ENCODE results near the gene OR51E2.

Gene OR51E2

DNA sequence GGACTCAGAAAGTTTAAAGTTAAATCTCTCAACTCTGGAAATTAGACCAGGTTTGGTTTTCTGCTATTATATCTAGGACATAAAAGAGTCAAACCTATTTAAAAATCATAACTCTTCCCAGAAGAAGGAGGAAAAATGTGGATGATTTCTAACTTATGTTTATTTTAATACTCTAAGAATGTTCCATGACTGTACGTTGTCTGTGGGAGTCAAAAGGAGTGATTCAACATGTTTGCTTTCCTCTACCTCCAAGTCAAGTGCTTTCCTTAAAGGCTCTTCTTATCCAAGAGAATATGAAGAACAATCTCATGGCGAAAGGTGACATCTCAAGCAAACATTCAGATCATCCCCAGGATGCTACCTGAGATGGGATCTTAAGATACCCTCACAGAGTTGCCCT lies 32.2 kb downstream of the OR51E2 start:
- no peak overlapping the region for H3K27ac ChIP-seq
- POLR2A ChIA-PET (ENCODE audit: low non-redundant PET) = no interaction called here
- CTCF ChIA-PET = no interaction called here
- no peak for DNase-seq (ENCODE audit: low spot score)
- TF ChIP-seq CTCF (conservative IDR thresholded peaks at IDR 0.05; ENCODE audit: low read depth) = no peak

- TF ChIP-seq CTCF (conservative IDR thresholded peaks at IDR 0.05; ENCODE audit: low read depth) = no peak
- ChIA-PET POLR2A (ENCODE audit: low non-redundant PET) (no interaction called here), CTCF (no interaction called here)
- no peak overlapping the region for H3K27ac ChIP-seq
- DNase-seq (ENCODE audit: low spot score) = no peak
Observed at GRCh38 chr11:4664786-4665185, 32.9 kb downstream of the OR51E2 start.

DNA sequence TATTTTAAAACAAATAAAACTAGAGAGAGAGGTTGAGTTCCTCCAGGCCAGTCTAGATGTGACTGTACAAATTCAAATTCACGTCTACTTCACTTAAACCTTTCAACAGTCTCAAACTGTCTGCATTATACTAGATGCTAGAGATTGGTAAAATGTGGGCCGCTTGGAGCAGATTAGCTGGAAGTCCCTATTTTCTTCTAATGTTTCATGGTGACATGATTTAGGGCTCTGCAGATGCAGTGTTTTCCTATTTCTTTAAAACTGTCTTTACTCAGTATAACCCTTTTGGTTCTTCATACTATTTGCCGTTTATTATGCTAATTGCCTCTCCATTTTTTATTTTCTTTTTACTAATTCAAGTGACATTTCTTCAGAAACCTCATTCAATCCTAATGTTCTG lies 33.5 kb downstream of the OR51E2 start:
- no peak overlapping the region for H3K27ac ChIP-seq
- ChIA-PET CTCF (no interaction called here), POLR2A (ENCODE audit: low non-redundant PET) (no interaction called here)
- no peak for TF ChIP-seq CTCF (conservative IDR thresholded peaks at IDR 0.05; ENCODE audit: low read depth)
- no peak for DNase-seq (ENCODE audit: low spot score)

DNA sequence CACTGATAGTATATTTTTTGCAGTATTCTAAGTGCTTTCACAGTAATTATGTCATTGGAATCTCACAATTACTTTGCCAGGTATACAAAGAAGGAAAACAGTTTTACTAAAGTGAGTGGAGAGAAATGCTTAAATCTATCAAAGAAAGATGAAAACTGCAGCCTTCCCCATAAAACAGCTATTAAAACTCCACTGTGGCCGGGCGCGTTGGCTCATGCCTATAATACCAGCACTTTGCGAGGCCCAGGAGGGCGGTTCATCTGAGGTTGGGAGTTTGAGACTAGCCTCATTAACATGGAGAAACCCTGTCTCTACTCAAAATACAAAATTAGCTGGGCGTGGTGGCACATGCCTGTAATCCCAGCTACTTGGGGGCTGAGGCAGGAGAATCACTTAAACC lies 34.8 kb downstream of the OR51E2 start:
- CTCF ChIA-PET = no interaction called here
- POLR2A ChIA-PET (ENCODE audit: low non-redundant PET) = no interaction called here
- DNase-seq (ENCODE audit: low spot score) = no peak
- H3K27ac ChIP-seq = no peak overlapping the region
- no peak for TF ChIP-seq CTCF (conservative IDR thresholded peaks at IDR 0.05; ENCODE audit: low read depth)

GRCh38 chr11:4658629-4659445 lies 38.8 kb downstream of the OR51E2 start:
- DNase-seq (ENCODE audit: low spot score) = no peak
- POLR2A ChIA-PET (ENCODE audit: low non-redundant PET) = no interaction called here
- CTCF ChIA-PET = no interaction called here
- TF ChIP-seq CTCF (conservative IDR thresholded peaks at IDR 0.05; ENCODE audit: low read depth) = no peak
- no peak overlapping the region for H3K27ac ChIP-seq

GRCh38 chr11:4654635-4655369 lies 42.9 kb downstream of the OR51E2 start:
- no peak overlapping the region for H3K27ac ChIP-seq
- ChIA-PET CTCF (no interaction called here), POLR2A (ENCODE audit: low non-redundant PET) (no interaction called here)
- TF ChIP-seq CTCF (conservative IDR thresholded peaks at IDR 0.05; ENCODE audit: low read depth) = no peak
- DNase-seq (ENCODE audit: low spot score) = no peak

Measured in RWPE1 (cell line).